GM12892 (cell line): ENCODE results near the gene DRAXIN.

Experiments
- POLR2A ChIP-seq: IDR thresholded peaks from 2 replicates; pipeline ENCODE4 v1.6.1; 2011; ENCODE audit warnings: low read depth, low read length, control low read depth
- POLR2AphosphoS5 ChIP-seq: IDR thresholded peaks from 2 replicates; pipeline ENCODE4 v1.6.1; 2011; ENCODE audit warnings: low read depth, low read length, control low read depth
- TAF1 ChIP-seq: IDR thresholded peaks from 2 replicates; pipeline ENCODE4 v1.6.1; 2011; ENCODE audit warnings: low read depth, mild to moderate bottlenecking, control low read depth, low read length, borderline replicate concordance

GRCh38 chr1:11652203-11652780 lies 39.2 kb upstream of the DRAXIN start:
- TF ChIP-seq POLR2AphosphoS5 (no peak), TAF1 (no peak), POLR2A (no peak)
